Spleen (tissue), 11 donors: ENCODE data around the gene FYN. TPM values are rescaled to one million over a fixed set of nuclear protein-coding genes. Genes with fewer than 3 reads are reported as not detected.
A peak's percentile ranks its signal among the peaks of the same experiment; 100 is the strongest.

Source experiments
- DNase-seq: peaks from one replicate; pipeline ENCODE4 v3.0.0-alpha.2; 2020
- H3K27ac ChIP-seq, 8 donors: fragments of 200-600 bp; sonication (generic) in 7 of 8; 1 replicate in 4 of 8; 2 replicates in 4 of 8; pipeline versions ENCODE4 v1.5.0 to v1.8.0; 2016 to 2021; ENCODE audit warnings: inconsistent platforms in 4 of 8, mild to moderate bottlenecking in 4 of 8, moderate library complexity in 1 of 8
- H3K27me3 ChIP-seq, 7 donors: fragments of 200-600 bp; sonication (generic) in 6 of 7; replicated peaks in 1 of 7; 1 replicate in 4 of 7; 2 replicates in 3 of 7; pipeline versions ENCODE4 v1.5.0 to v1.8.0; 2016 to 2021; ENCODE audit warnings: inconsistent platforms in 3 of 7, mild to moderate bottlenecking in 1 of 7
- H3K36me3 ChIP-seq, 6 donors: fragments of 200-600 bp; sonication (generic) in 5 of 6; 1 replicate in 4 of 6; 2 replicates in 2 of 6; pipeline versions ENCODE4 v1.5.0 to v1.8.0; 2016 to 2021; ENCODE audit warnings: inconsistent platforms in 2 of 6
- H3K4me1 ChIP-seq, 6 donors: fragments of 200-600 bp; sonication (generic) in 5 of 6; 1 replicate in 3 of 6; 2 replicates in 3 of 6; pipeline versions ENCODE4 v1.5.0 to v1.8.0; 2016 to 2021; ENCODE audit warnings: inconsistent platforms in 3 of 6
- H3K4me3 ChIP-seq, 8 donors: fragments of 200-600 bp; sonication (generic) in 7 of 8; 1 replicate in 4 of 8; 2 replicates in 4 of 8; pipeline versions ENCODE4 v1.5.0 to v1.8.0; 2016 to 2021; ENCODE audit warnings: inconsistent platforms in 4 of 8, mild to moderate bottlenecking in 4 of 8, moderate library complexity in 2 of 8
- H3K9me3 ChIP-seq, 8 donors: fragments of 200-600 bp; sonication (generic) in 7 of 8; 1 replicate in 4 of 8; 2 replicates in 4 of 8; pipeline versions ENCODE4 v1.5.0 to v1.8.0; 2016 to 2021; ENCODE audit warnings: inconsistent platforms in 4 of 8
- POLR2A ChIP-seq, 3 donors: fragments of 450-650 bp; IDR thresholded peaks; one replicate each; pipeline ENCODE4 v1.5.1; 2017; ENCODE audit warnings: antibody characterized with exemption in 3 of 3, mild to moderate bottlenecking in 1 of 3
- POLR2AphosphoS5 ChIP-seq, 3 donors: sonication (generic); formaldehyde crosslinking; IDR thresholded peaks; one replicate each; pipeline ENCODE4 v1.5.1; 2017; ENCODE audit warnings: antibody characterized with exemption in 3 of 3
- WGBS, 5 donors: extraction: QIAGEN DNeasy Blood & Tissue Kit in 3 of 5; methylation state at CpG; one replicate each; pipeline versions ENCODE4 v1.1.5 to v1.1.7; 2013 to 2018; 5-methylcytosine and 5-hydroxymethylcytosine counted together
- intact Hi-C: fragments of 100-400 bp; cut with DNase I; formaldehyde crosslinking; loops from one replicate; pipeline ENCODE4 v1.15.0; 2023; ENCODE audit warnings: low total_unique reads
- polyA plus RNA-seq, 3 donors: library from polyadenylated mRNA; stranded (reverse); fragments of 200-250 nt; gene quantifications; one replicate each; pipeline ENCODE4 v1.2.1, GENCODE V29; 2013
- total RNA-seq, 7 donors: library from RNA; depleted of rRNA in 3 of 7; stranded (reverse); fragments of >200 nt in 3 of 7; fragmentation: NEBNext Ultra II Directional in 4 of 7; extraction: Animal tissue kit (Norgen Biotek cat#: 25700) in 4 of 7; gene quantifications; one replicate each; pipeline versions ENCODE4 v1.1.0 to v1.2.1, GENCODE V29; 2016 to 2021
- TF ChIP-seq, protein P1 (sequence below), 11 experiments: fragments of 200-600 bp in 7 of 11; fragments of 450-650 bp in 4 of 11; sonication (generic) in 4 of 11; IDR thresholded peaks in 8 of 11; conservative IDR thresholded peaks in 3 of 11; 1 replicate in 7 of 11; 2 replicates in 4 of 11; pipeline versions ENCODE4 v1.4.0 to v1.8.0; 2016 to 2021; ENCODE audit warnings: antibody characterized with exemption in 11 of 11, inconsistent platforms in 4 of 11, mild to moderate bottlenecking in 1 of 11
- donor health status: healthy with polysubstance abuse.
- donor health status: DM: no; HTN: no; CAD: no; lungs with moderate emphysema.
- donor health status: DM: no; HTN: no; CAD: no.
- donor health status: Bipolar disorder and iron deficiency.
- donor health status: healthy.
- donor health status: DM: no; HTN: no; CAD: no.
- donor health status: DM: yes; HTN: yes; CAD: no.

The FYN gene
- total and polyA plus RNA-seq, 10 donors, result 56.6 to 409 (median 205) TPM

DNA sequence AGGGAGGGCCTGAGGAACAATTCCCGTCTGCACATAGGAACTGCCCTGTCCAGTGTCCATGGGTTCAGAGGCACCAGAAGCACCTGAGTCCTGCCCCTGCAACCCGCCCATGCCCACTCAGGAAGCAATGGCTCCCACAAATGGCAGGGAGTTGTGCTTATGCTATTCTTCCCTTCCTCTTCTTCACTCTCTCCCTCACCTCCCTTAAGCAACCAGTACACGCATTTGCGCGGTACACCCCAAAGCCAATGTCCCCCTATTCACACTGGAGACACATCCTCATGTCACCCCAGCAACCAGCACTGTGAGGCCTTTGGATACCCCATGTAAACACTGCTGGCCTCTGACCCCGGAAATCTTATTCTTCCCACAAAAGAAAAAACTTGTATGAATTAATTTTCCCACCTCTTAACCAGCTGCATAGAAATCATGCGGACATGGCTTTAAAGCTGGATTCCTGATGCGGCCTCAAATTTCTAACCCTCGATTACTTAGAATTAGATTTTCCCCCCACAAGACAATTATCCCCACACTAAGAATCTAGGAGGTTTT, 30.9 kb downstream of the FYN start:
- no peak for DNase-seq
- Histone ChIP-seq H3K9me3 (no peaks in the 10 kb centered on the region), H3K4me3 (peak overlapping the region in 1 of 8 donors; percentile 16), H3K27me3 (no peaks in the 10 kb centered on the region), H3K36me3 (peaks cover 0 to 11% (median 0%) of the 10 kb centered on the region in 6 donors), H3K27ac (peak overlapping the region in 7 of 8 donors; percentile 51 to 84 (median 76)), H3K4me1 (peaks cover 51 to 100% (median 92%) of the 10 kb centered on the region in 6 donors)
- WGBS, 5 donors, result 67 to 85% (median 76%) methylated on average over 9 of the region's 9 CpGs
- intact Hi-C loops, result no loop called here
- TF ChIP-seq, protein P1, sequence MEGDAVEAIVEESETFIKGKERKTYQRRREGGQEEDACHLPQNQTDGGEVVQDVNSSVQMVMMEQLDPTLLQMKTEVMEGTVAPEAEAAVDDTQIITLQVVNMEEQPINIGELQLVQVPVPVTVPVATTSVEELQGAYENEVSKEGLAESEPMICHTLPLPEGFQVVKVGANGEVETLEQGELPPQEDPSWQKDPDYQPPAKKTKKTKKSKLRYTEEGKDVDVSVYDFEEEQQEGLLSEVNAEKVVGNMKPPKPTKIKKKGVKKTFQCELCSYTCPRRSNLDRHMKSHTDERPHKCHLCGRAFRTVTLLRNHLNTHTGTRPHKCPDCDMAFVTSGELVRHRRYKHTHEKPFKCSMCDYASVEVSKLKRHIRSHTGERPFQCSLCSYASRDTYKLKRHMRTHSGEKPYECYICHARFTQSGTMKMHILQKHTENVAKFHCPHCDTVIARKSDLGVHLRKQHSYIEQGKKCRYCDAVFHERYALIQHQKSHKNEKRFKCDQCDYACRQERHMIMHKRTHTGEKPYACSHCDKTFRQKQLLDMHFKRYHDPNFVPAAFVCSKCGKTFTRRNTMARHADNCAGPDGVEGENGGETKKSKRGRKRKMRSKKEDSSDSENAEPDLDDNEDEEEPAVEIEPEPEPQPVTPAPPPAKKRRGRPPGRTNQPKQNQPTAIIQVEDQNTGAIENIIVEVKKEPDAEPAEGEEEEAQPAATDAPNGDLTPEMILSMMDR (IDR thresholded peaks at IDR 0.05 in 8 of 11, conservative IDR thresholded peaks at IDR 0.05 in 3 of 11), result no peak
- TF ChIP-seq POLR2AphosphoS5 (IDR thresholded peaks at IDR 0.05) (no peak), POLR2A (IDR thresholded peaks at IDR 0.05) (no peak)

DNA sequence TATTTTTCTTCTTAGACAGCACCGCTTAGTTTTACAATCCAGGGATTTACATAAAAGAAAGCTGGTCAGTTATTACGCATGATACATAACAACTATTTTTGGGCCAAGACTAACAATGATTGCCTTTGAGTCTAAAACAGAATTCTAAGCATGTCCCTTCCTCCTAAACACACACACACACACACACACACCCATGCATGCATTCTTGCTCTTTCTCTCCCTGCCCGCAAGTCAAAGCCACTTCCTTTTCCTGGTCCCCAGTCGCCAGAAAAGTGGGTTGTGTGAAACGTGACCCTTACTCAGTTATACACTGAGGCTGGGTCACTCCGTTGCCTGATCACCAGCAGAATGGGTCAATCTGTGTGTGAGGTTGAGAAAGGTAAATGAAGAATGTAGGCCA, 31.4 kb downstream of the FYN start:
- WGBS, 5 donors, result 13 to 37% (median 25%) methylated on average over 6 of the region's 6 CpGs
- H3K27ac ChIP-seq, result peak overlapping the region in 6 of 8 donors; percentile 51 to 84 (median 77)

DNA sequence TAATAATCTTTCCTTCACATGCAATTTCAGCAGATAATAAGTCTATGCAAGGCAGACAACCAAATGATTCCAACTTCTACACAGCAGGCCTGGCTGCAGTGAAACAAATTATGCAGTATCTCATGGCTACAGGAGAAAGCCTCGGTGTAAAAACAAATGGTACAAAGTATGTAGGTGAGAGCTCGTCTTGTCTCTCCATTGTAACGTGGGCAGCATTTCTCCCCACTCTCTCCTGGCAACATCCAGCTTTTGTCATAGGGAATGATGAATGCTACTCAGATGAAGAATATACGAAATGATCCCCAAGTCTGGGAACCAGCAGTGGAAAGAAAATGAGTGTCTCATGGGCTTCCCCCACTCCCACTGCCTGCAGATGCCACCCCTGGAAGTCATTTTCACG, 32.4 kb downstream of the FYN start:
- Histone ChIP-seq H3K4me3 (no peak overlapping the region), H3K4me1 (peaks cover 37 to 100% (median 77%) of the 10 kb centered on the region in 6 donors), H3K27ac (peak overlapping the region in 7 of 8 donors; percentile 2 to 84 (median 75)), H3K9me3 (no peaks in the 10 kb centered on the region), H3K27me3 (no peaks in the 10 kb centered on the region), H3K36me3 (peaks cover 0 to 7% (median 0%) of the 10 kb centered on the region in 6 donors)
- DNase-seq, result no peak
- intact Hi-C loops, result no loop called here
- WGBS, 5 donors, result 87 to 98% (median 93%) methylated on average over 5 of the region's 5 CpGs
- TF ChIP-seq POLR2AphosphoS5 (IDR thresholded peaks at IDR 0.05) (no peak), POLR2A (IDR thresholded peaks at IDR 0.05) (no peak)
- TF ChIP-seq, protein P1 (IDR thresholded peaks at IDR 0.05 in 8 of 11, conservative IDR thresholded peaks at IDR 0.05 in 3 of 11), result no peak

More for the DNA sequence above, 31.4 kb downstream of the FYN start:
- peak overlapping the region in 1 of 8 donors; percentile 16 for H3K4me3 ChIP-seq
- H3K9me3 ChIP-seq, result no peaks in the 10 kb centered on the region
- peak in 1 of 3 donors; percentile 79 for TF ChIP-seq POLR2AphosphoS5 (IDR thresholded peaks at IDR 0.05)
- TF ChIP-seq, protein P1 (IDR thresholded peaks at IDR 0.05 in 8 of 11, conservative IDR thresholded peaks at IDR 0.05 in 3 of 11), result no peak
- H3K27me3 ChIP-seq, result no peaks in the 10 kb centered on the region
- DNase-seq, result peak; percentile 74
- H3K4me1 ChIP-seq, result peaks cover 47 to 100% (median 88%) of the 10 kb centered on the region in 6 donors
- H3K36me3 ChIP-seq, result peaks cover 0 to 11% (median 0%) of the 10 kb centered on the region in 6 donors
- intact Hi-C loops, result no loop called here

DNA sequence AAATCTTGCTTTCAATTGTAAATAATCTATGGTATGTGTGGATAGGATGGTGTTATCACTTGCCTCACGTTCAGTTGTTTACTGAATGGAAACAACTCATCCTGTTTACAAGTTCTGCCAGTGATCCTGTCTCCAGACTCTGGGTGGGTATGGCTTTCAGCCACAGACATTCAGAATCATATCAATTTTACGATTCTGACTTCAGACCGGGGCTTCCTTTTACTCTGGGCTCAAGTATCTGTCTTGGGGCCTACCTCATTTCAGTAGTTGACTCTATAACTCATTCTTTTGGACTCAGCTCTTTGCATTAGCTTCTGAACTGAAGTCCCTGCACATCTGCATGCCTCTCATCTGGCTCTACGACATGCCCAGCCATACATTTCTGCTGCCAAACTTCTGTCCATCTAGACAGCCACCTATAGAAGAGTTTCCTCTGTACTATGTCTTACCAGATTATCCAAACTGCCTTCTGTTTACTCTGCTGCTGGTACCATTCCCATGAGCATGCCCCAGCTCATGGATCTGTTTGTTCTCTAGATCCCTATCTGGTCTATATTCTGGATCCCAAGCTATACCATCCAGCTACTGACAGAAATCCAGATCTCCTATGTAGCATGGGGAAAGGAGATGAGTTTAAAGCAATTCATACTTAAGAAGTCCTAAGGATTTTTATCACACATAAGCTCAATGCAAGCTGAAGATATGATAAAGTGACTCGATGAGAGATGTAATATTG, 34.3 kb downstream of the FYN start:
- TF ChIP-seq POLR2AphosphoS5 (IDR thresholded peaks at IDR 0.05), result no peak
- no peak for TF ChIP-seq POLR2A (IDR thresholded peaks at IDR 0.05)
- TF ChIP-seq, protein P1 (IDR thresholded peaks at IDR 0.05 in 8 of 11, conservative IDR thresholded peaks at IDR 0.05 in 3 of 11), result no peak
- Histone ChIP-seq H3K4me3 (no peak overlapping the region), H3K27me3 (no peaks in the 10 kb centered on the region), H3K9me3 (no peaks in the 10 kb centered on the region), H3K27ac (peak overlapping the region in 6 of 8 donors; percentile 27 to 81 (median 72)), H3K36me3 (no peaks in the 10 kb centered on the region), H3K4me1 (peaks cover 19 to 100% (median 66%) of the 10 kb centered on the region in 6 donors)
- 67 to 80% (median 74%) methylated on average over 5 of the region's 5 CpGs for WGBS, 5 donors
- intact Hi-C loops, result no loop called here
- no peak for DNase-seq
